Bronchial epithelial cell (primary cell): ENCODE data around the gene SSBP3. TPM values are rescaled to one million over a fixed set of nuclear protein-coding genes. Genes with fewer than 3 reads are reported as not detected.
"Not testable (repeated sequence)": the region's sequence is repeated elsewhere in the genome, so short reads cannot be mapped to it uniquely, and the experiment has no call there.

ENCODE experiments used
- DNase-seq: peaks from one replicate; pipeline ENCODE4 v3.0.0-alpha.2; 2010; ENCODE audit warnings: low read depth
- FAIRE-seq: peaks from 2 replicates; lab custom pipeline; 2011; peaks lifted over from hg19 to GRCh38; lab: Jason Lieb, UNC
- H3K27me3 ChIP-seq: 2 replicates; pipeline ENCODE4 v1.5.1; 2011; ENCODE audit warnings: low read length; ENCODE audit not compliant: control insufficient read depth, insufficient read depth
- H3K36me3 ChIP-seq: 2 replicates; pipeline ENCODE4 v1.5.1; 2011; ENCODE audit warnings: low read length; ENCODE audit not compliant: control insufficient read depth, insufficient read depth
- H3K4me3 ChIP-seq: 2 replicates; pipeline ENCODE4 v1.5.1; 2011; ENCODE audit warnings: mild to moderate bottlenecking, low read depth, low read length, control low read depth
- CTCF ChIP-seq: IDR thresholded peaks from 2 replicates; pipeline ENCODE4 v1.5.1; 2011; ENCODE audit warnings: mild to moderate bottlenecking, moderate library complexity, low read length, control low read depth, inconsistent platforms; ENCODE audit not compliant: insufficient read depth, severe bottlenecking
- total RNA-seq: library from RNA; depleted of rRNA; stranded (reverse); fragments of >200 nt; gene quantifications from 2 replicates; pipeline ENCODE4 v1.2.1, GENCODE V29; 2014

Gene SSBP3
- total RNA-seq, 1 donor from 2014 or later = 3.7 TPM

DNA sequence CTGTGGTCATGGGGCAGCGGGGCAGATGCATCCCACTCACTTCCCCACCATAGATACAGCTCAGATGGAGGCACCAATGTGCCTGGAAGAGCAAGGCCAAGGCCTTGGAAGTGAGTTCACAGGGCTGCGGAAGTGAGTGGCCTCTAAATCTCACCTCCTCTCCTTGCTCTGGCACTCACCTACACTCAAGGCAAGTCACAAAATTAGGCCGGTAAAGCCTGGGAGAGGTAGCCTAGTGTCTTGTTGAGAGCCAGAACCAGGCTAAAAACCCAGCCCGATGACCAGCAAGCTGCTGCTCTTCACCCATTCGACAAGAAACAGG lies 57.5 kb downstream of the SSBP3 start:
- Histone ChIP-seq H3K27me3 (no peaks in the 10 kb centered on the region), H3K4me3 (no peak overlapping the region), H3K36me3 (no peaks in the 10 kb centered on the region)
- no peak for FAIRE-seq
- DNase-seq = no peak
- TF ChIP-seq CTCF = no peak

DNA sequence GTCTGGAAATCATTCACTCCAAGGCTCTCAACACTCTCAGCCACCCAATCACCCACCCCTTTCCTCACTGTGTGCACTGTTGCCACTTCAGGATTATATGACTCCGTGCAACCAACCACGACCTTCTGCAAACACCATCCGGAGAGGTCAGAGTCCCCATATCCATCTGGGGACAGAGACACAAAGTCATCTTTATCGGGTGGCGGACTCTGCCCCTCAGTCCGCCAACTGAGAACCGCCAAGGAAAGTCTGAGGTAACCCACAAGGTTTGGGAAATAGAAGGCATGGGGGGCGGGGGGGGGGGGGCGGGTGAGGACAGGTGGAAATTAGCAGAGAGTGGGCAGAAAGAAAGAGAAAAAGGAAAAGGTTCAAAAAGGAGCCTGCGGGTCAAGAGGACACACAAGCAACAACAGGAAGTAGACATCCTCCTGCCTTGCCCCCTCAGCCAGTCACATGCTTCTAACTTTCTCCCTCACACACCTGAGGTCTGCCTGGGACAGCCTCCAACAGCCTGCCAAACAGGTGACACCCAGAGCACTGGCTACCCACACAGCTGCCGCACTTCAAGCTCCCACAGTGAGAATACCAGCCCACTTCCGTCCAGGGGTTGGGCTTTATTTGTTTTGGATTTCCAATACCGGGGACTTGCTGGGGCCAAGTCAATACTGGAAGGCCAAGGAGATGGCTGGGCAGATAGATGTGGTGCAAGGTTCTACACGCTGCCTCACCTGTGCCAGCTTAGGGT lies 58.1 kb downstream of the SSBP3 start:
- FAIRE-seq = no peak
- no peak for DNase-seq
- Histone ChIP-seq H3K27me3 (no peaks in the 10 kb centered on the region), H3K4me3 (no peak overlapping the region), H3K36me3 (no peaks in the 10 kb centered on the region)
- TF ChIP-seq CTCF = no peak

- no peak for TF ChIP-seq CTCF
- Histone ChIP-seq H3K27me3 (no peaks in the 10 kb centered on the region), H3K36me3 (no peaks in the 10 kb centered on the region), H3K4me3 (no peak overlapping the region)
- FAIRE-seq = peak; percentile 58
- no peak for DNase-seq
Observed at GRCh38 chr1:54347261-54347954, 58.8 kb downstream of the SSBP3 start.

DNA sequence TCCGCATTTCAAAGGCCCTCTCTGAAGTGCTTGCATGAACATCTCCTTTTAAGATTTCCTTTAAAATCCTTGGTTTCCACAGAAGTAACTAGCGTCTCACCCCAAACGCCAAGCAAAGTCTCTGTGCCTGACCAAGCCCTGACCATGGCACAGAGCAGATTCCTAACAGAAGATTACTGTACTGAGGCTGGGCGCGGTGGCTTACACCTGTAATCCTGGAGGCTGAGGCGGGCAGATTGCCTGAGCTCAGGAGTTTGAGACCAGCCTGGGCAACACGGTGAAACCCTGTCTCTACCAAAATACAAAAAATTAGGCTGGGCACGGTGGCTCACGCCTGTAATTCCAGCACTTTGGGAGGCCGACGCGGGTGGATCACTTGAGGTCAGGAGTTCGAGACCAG lies 60.6 kb downstream of the SSBP3 start:
- not testable (repeated sequence) for H3K36me3 ChIP-seq, H3K27me3 ChIP-seq, DNase-seq, FAIRE-seq, H3K4me3 ChIP-seq

DNA sequence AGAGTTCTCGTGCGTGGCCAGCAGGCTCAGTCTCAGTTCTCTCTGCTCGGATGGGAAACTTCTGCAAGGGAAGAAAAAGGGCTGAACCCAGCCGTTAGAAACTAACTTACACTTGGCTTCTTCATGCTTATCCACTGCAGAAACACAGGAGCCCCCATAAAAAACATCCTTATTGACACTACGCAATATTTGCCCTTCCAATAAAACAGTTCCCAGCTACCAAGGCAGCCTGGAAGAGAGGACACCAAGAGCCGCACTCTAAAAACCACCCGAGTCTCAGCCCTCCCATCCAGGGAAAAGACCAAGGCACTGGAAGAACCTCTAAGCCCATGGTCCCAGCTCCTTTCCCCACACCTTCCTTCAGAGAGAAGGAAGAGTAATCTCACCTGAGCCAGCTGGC lies 61.1 kb downstream of the SSBP3 start:
- DNase-seq (no peak), FAIRE-seq (no peak)
- no peak for TF ChIP-seq CTCF
- H3K36me3 ChIP-seq = no peaks in the 10 kb centered on the region
- no peak overlapping the region for H3K4me3 ChIP-seq
- H3K27me3 ChIP-seq = no peaks in the 10 kb centered on the region

GRCh38 chr1:54342742-54343687 lies 63.2 kb downstream of the SSBP3 start:
- DNase-seq (no peak), FAIRE-seq (peak; percentile 18)
- H3K27me3 ChIP-seq = no peaks in the 10 kb centered on the region
- H3K4me3 ChIP-seq = no peak overlapping the region
- H3K36me3 ChIP-seq = no peaks in the 10 kb centered on the region
- TF ChIP-seq CTCF = no peak
